ENCODE results near the gene NAA40. TPM values are rescaled to one million over a fixed set of nuclear protein-coding genes. Genes with fewer than 3 reads are reported as not detected.

Gene NAA40
- total and polyA plus RNA-seq, 2 of the 4 experiments (the other 2 are of a cell fraction) = 15.2 to 24.7 TPM

DNA sequence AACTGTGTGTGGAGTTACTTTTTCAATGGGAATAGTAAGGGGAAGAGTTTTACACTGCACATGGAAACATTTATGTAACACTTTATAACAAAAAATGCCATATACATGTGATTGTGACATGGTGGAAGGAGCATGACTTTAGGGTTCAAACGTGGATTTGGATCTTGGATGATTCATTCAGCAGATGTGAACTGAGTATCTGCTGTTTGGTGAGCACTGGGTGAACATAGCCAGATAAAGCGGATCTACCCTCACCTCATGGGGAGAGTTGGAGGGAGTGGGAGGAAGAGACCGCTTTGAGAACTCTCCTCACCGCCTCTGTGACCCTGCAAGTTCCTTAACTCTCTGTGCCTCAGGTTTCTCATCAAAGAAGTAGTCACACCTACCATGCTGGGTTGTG lies 3.1 kb downstream of the NAA40 start:
- no peak overlapping the region for H2BK5ac ChIP-seq (ENCODE audit: low read depth, low read length, poor library complexity, severe bottlenecking)
- no peak overlapping the region for H2BK120ac ChIP-seq (ENCODE audit: low read depth, low read length)
- H3K4me3 ChIP-seq (ENCODE audit: insufficient read depth, low read depth, low read length) = no peak overlapping the region
- H3K4ac ChIP-seq (ENCODE audit: low read depth, low read length) = no peak overlapping the region
- no peak overlapping the region for H2AK9ac ChIP-seq (replicated peaks; ENCODE audit: low read depth, low read length, poor library complexity)
- H2BK20ac ChIP-seq (ENCODE audit: low read depth, low read length) = no peak overlapping the region
- H3K56ac ChIP-seq (ENCODE audit: extremely low read depth, insufficient read depth, low read length) = no peak overlapping the region
- no peak overlapping the region for H2AFZ ChIP-seq (replicated peaks; ENCODE audit: low read length, poor library complexity)
- H4K91ac ChIP-seq (ENCODE audit: insufficient read depth, low read depth, low read length) = no peak overlapping the region
- in situ Hi-C loops (cut with MboI; ENCODE audit: low sequenced_read_pairs) = loop anchor here (10.0 to 25.0 kb wide), 2 partner anchors 177 to 455 kb away; partner anchors contain the start of genes PLAAT5 and ZFTA
- dilution Hi-C loops (cut with HindIII; ENCODE audit: low sequenced_read_pairs, unreplicated experiment) = no loop called here
- ATAC-seq (ENCODE audit: low read depth) (no peak), DNase-seq (no peak)
- CTCF ChIA-PET = no interaction called here
- no peak overlapping the region for H3K14ac ChIP-seq (replicated peaks; ENCODE audit: low read depth, low read length)
- no peaks in the 10 kb centered on the region; the same call in 1 of the 2 replicates for H3K9me1 ChIP-seq (ENCODE audit: insufficient read depth, low read length)
- no peaks in the 10 kb centered on the region for H3K9me3 ChIP-seq (ENCODE audit: control insufficient read depth, insufficient read depth, low read length)
- TF ChIP-seq RAD21 (IDR thresholded peaks at IDR 0.05; ENCODE audit: low read length) = no peak
- TF ChIP-seq CEBPB (IDR thresholded peaks at IDR 0.05; ENCODE audit: low read depth, low read length) = no peak
- TF ChIP-seq CHD1 (IDR thresholded peaks at IDR 0.05; ENCODE audit: low read depth, low read length) = no peak
- TF ChIP-seq, protein P1, sequence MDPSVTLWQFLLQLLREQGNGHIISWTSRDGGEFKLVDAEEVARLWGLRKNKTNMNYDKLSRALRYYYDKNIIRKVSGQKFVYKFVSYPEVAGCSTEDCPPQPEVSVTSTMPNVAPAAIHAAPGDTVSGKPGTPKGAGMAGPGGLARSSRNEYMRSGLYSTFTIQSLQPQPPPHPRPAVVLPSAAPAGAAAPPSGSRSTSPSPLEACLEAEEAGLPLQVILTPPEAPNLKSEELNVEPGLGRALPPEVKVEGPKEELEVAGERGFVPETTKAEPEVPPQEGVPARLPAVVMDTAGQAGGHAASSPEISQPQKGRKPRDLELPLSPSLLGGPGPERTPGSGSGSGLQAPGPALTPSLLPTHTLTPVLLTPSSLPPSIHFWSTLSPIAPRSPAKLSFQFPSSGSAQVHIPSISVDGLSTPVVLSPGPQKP (IDR thresholded peaks at IDR 0.05; ENCODE audit: borderline replicate concordance, low read depth, low read length) = no peak
- no peaks in the 10 kb centered on the region for H3K27me3 ChIP-seq (ENCODE audit: control insufficient read depth, insufficient read depth, low read length)
- H2BK15ac ChIP-seq (ENCODE audit: low read depth, low read length) = no peak overlapping the region
- H4K5ac ChIP-seq (ENCODE audit: low read depth, low read length) = no peak overlapping the region
- no peak overlapping the region for H3K18ac ChIP-seq (ENCODE audit: low read depth, low read length)
- H3K4me1 ChIP-seq (ENCODE audit: control insufficient read depth, insufficient read depth, low read length) = peaks cover 6% of the 10 kb centered on the region; the same call in 1 of the 2 replicates
- H3K4me2 ChIP-seq (ENCODE audit: low read depth, low read length) = no peak overlapping the region
- POLR2A ChIA-PET (ENCODE audit: unreplicated experiment) = no interaction called here
- BruUV-seq (replicated peaks) = no TSS peak
- intact Hi-C loops (cut with micrococcal nuclease) = no loop called here
- peaks cover 32 to 64% of the 10 kb centered on the region in 2 experiments for H3K79me1 ChIP-seq (ENCODE audit: low read depth in 1 of 2, low read length in 2 of 2)
- H2AK5ac ChIP-seq (ENCODE audit: low read depth, low read length) = no peak overlapping the region
- no peak overlapping the region for H3K23ac ChIP-seq (ENCODE audit: low read depth, low read length)
- H4K8ac ChIP-seq (ENCODE audit: low read depth in 2 of 2, low read length in 2 of 2) = no peak overlapping the region
- peaks cover 6% of the 10 kb centered on the region for H4K20me1 ChIP-seq (ENCODE audit: insufficient read depth, low read length)
- peaks cover 7% of the 10 kb centered on the region for H3K36me3 ChIP-seq (ENCODE audit: control insufficient read depth, insufficient read depth, low read length)
- no peak overlapping the region for H3K9ac ChIP-seq (ENCODE audit: low read depth, low read length)
- no CpG with 5 or more reads among the region's 4 CpGs for WGBS, 2 experiments (ENCODE audit: extremely low coverage in 2 of 2, insufficient read length in 1 of 2)
- H3K27ac ChIP-seq (ENCODE audit: insufficient read depth, low read length) = no peak overlapping the region
